ENCODE measurements around the gene PTCHD1. TPM values are rescaled to one million over a fixed set of nuclear protein-coding genes. Genes with fewer than 3 reads are reported as not detected.

Gene PTCHD1
- total and polyA plus RNA-seq, 10 of the 15 experiments (the other 5 are each of a cell fraction or from before 2014, with no cell fraction given): not detected

DNA sequence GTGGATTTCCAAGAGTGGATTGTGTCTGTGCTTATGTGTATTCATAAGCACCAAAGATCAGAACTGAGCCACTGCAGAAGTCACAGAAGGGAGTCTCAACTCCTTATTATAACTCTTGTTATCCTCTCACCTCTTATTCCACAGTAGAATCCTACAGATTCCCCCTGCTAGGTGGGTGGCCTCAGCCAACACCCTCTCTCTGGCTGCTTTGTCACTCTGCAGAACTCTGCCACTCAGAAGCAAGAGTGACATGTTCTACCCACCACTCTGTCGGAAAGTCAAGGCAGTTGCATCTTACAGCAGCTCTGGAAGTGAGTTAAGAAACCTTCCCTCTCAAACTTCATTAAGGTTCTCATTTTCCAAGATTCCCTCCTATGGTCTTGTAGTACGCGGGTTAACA is 41.9 kb downstream of the PTCHD1 start (continued):
- TF ChIP-seq ZNF24 (IDR thresholded peaks at IDR 0.05) (no peak), RAD21 (IDR thresholded peaks at IDR 0.05; ENCODE audit: insufficient read depth, low read depth, low read length) (no peak)

DNA sequence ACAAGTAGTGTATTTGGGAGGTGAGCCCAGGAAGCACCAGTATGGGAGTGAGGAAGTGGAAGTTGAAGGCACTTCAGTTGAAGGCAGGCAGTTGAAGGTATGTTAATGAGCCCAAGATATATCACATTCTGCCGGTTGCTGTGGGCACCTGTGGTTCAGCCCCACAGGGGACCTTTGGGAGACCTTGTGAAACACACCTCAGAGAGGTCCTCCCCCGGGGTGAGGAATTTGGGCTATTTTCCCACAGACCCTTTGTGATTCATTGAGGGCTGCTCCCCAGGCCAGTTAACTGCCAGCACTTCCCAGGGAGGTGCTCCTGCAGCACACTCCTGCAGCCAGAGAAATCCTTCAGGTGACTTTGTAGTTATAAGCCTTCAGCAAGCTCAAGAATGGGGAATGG is 45.9 kb downstream of the PTCHD1 start:
- H3K4me2 ChIP-seq (ENCODE audit: control insufficient read depth, insufficient read depth): no peak overlapping the region
- no peak overlapping the region for H3K9ac ChIP-seq (ENCODE audit: control insufficient read depth, insufficient read depth, low read length)
- no peak overlapping the region for H3K4me3 ChIP-seq
- H3K27me3 ChIP-seq (replicated peaks in 1 of 2; ENCODE audit: control insufficient read depth in 2 of 2, insufficient read depth in 2 of 2, low read length in 1 of 2): no peaks in the 10 kb centered on the region; a peak in 2 of 4 replicates
- 13% methylated on average over 2 of the region's 2 CpGs for WGBS (ENCODE audit: insufficient coverage, insufficient replicate concordance, low lambda C conversion rate, missing lambda C conversion rate)
- FAIRE-seq (no peak), ATAC-seq (no peak), DNase-seq (ENCODE audit: low read depth, low spot score) (no peak)
- no peaks in the 10 kb centered on the region for H3K9me3 ChIP-seq (replicated peaks; ENCODE audit: control insufficient read depth, insufficient read depth, low read length)
- no TSS peak for BruUV-seq (replicated peaks)
- in situ Hi-C loops (cut with MboI) (no loop called here), intact Hi-C loops (cut with micrococcal nuclease; ENCODE audit: unreplicated experiment) (no loop called here)
- RAD21 ChIA-PET (ENCODE audit: unreplicated experiment): no interaction called here
- no peaks in the 10 kb centered on the region for H3K4me1 ChIP-seq (ENCODE audit: control insufficient read depth, insufficient read depth, low read length)
- no peaks in the 10 kb centered on the region for H3K36me3 ChIP-seq (ENCODE audit: control insufficient read depth in 2 of 2, insufficient read depth in 2 of 2, low read length in 1 of 2)
- CTCF ChIA-PET: no interaction called here
- no peak overlapping the region for H2AFZ ChIP-seq (ENCODE audit: control insufficient read depth, low read depth, low read length)
- no peak overlapping the region for H3K27ac ChIP-seq (ENCODE audit: control insufficient read depth, insufficient read depth)
- TF ChIP-seq EGR1 (IDR thresholded peaks at IDR 0.05; ENCODE audit: borderline replicate concordance in 1 of 2, low read depth in 2 of 2, low read length in 2 of 2) (no peak), CEBPB (IDR thresholded peaks at IDR 0.05; ENCODE audit: borderline replicate concordance in 1 of 2, low read depth in 2 of 2, low read length in 2 of 2) (no peak), IKZF2 (IDR thresholded peaks at IDR 0.05) (no peak), SP1 (IDR thresholded peaks at IDR 0.05; ENCODE audit: low read depth, low read length) (no peak), CBX3 (IDR thresholded peaks at IDR 0.05; ENCODE audit: borderline replicate concordance, low read depth) (no peak), SIX5 (IDR thresholded peaks at IDR 0.05; ENCODE audit: low read depth, low read length, severe bottlenecking) (no peak), HDGF (IDR thresholded peaks at IDR 0.05) (no peak), HDAC6 (IDR thresholded peaks at IDR 0.05; ENCODE audit: unreplicated experiment) (no peak), CHD4 (IDR thresholded peaks at IDR 0.05) (no peak)
- TF ChIP-seq, protein P1, sequence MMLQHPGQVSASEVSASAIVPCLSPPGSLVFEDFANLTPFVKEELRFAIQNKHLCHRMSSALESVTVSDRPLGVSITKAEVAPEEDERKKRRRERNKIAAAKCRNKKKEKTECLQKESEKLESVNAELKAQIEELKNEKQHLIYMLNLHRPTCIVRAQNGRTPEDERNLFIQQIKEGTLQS (IDR thresholded peaks at IDR 0.05; ENCODE audit: borderline replicate concordance, extremely low read depth, low read depth, low read length): no peak
- TF ChIP-seq, protein P2, sequence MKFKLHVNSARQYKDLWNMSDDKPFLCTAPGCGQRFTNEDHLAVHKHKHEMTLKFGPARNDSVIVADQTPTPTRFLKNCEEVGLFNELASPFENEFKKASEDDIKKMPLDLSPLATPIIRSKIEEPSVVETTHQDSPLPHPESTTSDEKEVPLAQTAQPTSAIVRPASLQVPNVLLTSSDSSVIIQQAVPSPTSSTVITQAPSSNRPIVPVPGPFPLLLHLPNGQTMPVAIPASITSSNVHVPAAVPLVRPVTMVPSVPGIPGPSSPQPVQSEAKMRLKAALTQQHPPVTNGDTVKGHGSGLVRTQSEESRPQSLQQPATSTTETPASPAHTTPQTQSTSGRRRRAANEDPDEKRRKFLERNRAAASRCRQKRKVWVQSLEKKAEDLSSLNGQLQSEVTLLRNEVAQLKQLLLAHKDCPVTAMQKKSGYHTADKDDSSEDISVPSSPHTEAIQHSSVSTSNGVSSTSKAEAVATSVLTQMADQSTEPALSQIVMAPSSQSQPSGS (IDR thresholded peaks at IDR 0.05; ENCODE audit: low read length): no peak
- TF ChIP-seq, protein P3, sequence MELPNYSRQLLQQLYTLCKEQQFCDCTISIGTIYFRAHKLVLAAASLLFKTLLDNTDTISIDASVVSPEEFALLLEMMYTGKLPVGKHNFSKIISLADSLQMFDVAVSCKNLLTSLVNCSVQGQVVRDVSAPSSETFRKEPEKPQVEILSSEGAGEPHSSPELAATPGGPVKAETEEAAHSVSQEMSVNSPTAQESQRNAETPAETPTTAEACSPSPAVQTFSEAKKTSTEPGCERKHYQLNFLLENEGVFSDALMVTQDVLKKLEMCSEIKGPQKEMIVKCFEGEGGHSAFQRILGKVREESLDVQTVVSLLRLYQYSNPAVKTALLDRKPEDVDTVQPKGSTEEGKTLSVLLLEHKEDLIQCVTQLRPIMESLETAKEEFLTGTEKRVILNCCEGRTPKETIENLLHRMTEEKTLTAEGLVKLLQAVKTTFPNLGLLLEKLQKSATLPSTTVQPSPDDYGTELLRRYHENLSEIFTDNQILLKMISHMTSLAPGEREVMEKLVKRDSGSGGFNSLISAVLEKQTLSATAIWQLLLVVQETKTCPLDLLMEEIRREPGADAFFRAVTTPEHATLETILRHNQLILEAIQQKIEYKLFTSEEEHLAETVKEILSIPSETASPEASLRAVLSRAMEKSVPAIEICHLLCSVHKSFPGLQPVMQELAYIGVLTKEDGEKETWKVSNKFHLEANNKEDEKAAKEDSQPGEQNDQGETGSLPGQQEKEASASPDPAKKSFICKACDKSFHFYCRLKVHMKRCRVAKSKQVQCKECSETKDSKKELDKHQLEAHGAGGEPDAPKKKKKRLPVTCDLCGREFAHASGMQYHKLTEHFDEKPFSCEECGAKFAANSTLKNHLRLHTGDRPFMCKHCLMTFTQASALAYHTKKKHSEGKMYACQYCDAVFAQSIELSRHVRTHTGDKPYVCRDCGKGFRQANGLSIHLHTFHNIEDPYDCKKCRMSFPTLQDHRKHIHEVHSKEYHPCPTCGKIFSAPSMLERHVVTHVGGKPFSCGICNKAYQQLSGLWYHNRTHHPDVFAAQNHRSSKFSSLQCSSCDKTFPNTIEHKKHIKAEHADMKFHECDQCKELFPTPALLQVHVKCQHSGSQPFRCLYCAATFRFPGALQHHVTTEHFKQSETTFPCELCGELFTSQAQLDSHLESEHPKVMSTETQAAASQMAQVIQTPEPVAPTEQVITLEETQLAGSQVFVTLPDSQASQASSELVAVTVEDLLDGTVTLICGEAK (IDR thresholded peaks at IDR 0.05; ENCODE audit: borderline replicate concordance): no peak
- SMC1A ChIA-PET (ENCODE audit: uncharacterized antibody, unreplicated experiment): no interaction called here
- POLR2A ChIA-PET: no interaction called here
- no peaks in the 10 kb centered on the region for H4K20me1 ChIP-seq (ENCODE audit: control insufficient read depth, insufficient read depth)
- no peaks in the 10 kb centered on the region for H3K79me2 ChIP-seq (ENCODE audit: control insufficient read depth, insufficient read depth, low read length)

Data from GM12878 (cell line).